Bronchial epithelial cell (primary cell): ENCODE measurements around the gene TXNRD3. TPM values are rescaled to one million over a fixed set of nuclear protein-coding genes. Genes with fewer than 3 reads are reported as not detected.

Experiments used
- DNase-seq: peaks from one replicate; pipeline ENCODE4 v3.0.0-alpha.2; 2010; ENCODE audit warnings: low read depth
- FAIRE-seq: peaks from 2 replicates; lab custom pipeline; 2011; peaks lifted over from hg19 to GRCh38; lab: Jason Lieb, UNC
- H3K27me3 ChIP-seq: 2 replicates; pipeline ENCODE4 v1.5.1; 2011; ENCODE audit warnings: low read length; ENCODE audit not compliant: control insufficient read depth, insufficient read depth
- H3K36me3 ChIP-seq: 2 replicates; pipeline ENCODE4 v1.5.1; 2011; ENCODE audit warnings: low read length; ENCODE audit not compliant: control insufficient read depth, insufficient read depth
- H3K4me3 ChIP-seq: 2 replicates; pipeline ENCODE4 v1.5.1; 2011; ENCODE audit warnings: mild to moderate bottlenecking, low read depth, low read length, control low read depth
- CTCF ChIP-seq: IDR thresholded peaks from 2 replicates; pipeline ENCODE4 v1.5.1; 2011; ENCODE audit warnings: mild to moderate bottlenecking, moderate library complexity, low read length, control low read depth, inconsistent platforms; ENCODE audit not compliant: insufficient read depth, severe bottlenecking
- total RNA-seq: library from RNA; depleted of rRNA; stranded (reverse); fragments of >200 nt; gene quantifications from 2 replicates; pipeline ENCODE4 v1.2.1, GENCODE V29; 2014

Gene TXNRD3
- total RNA-seq, 1 donor from 2014 or later = 10.3 TPM

- TF ChIP-seq CTCF = no peak
- no peak for FAIRE-seq
- H3K4me3 ChIP-seq = no peak overlapping the region
- H3K36me3 ChIP-seq = no peaks in the 10 kb centered on the region
- H3K27me3 ChIP-seq = peaks cover 10% of the 10 kb centered on the region
- DNase-seq = no peak
These were observed 27.1 kb upstream of the TXNRD3 start for GRCh38 chr3:126682009-126682408.

- DNase-seq (no peak), FAIRE-seq (no peak)
- peaks cover 11% of the 10 kb centered on the region for H3K27me3 ChIP-seq
- no peak overlapping the region for H3K4me3 ChIP-seq
- TF ChIP-seq CTCF = no peak
- H3K36me3 ChIP-seq = no peaks in the 10 kb centered on the region
These were observed 25.7 kb upstream of the TXNRD3 start for GRCh38 chr3:126680667-126681055.

- FAIRE-seq = no peak
- no peak for TF ChIP-seq CTCF
These were observed 25.1 kb upstream of the TXNRD3 start for GRCh38 chr3:126679831-126680666.

GRCh38 chr3:126679318-126679751 lies 24.4 kb upstream of the TXNRD3 start:
- no peak overlapping the region for H3K4me3 ChIP-seq
- peaks cover 11% of the 10 kb centered on the region for H3K27me3 ChIP-seq
- peak; percentile 97 for TF ChIP-seq CTCF
- H3K36me3 ChIP-seq = no peaks in the 10 kb centered on the region
- peak; percentile 49 for DNase-seq
- FAIRE-seq = no peak

More at GRCh38 chr3:126679831-126680666, 25.1 kb upstream of the TXNRD3 start:
- Histone ChIP-seq H3K4me3 (no peak overlapping the region), H3K36me3 (no peaks in the 10 kb centered on the region), H3K27me3 (peaks cover 11% of the 10 kb centered on the region)
- no peak for DNase-seq

GRCh38 chr3:126678693-126679317 lies 23.9 kb upstream of the TXNRD3 start:
- no peak for FAIRE-seq
- no peak for TF ChIP-seq CTCF
- DNase-seq = no peak

More at GRCh38 chr3:126678693-126679317, 23.9 kb upstream of the TXNRD3 start:
- Histone ChIP-seq H3K4me3 (no peak overlapping the region), H3K36me3 (no peaks in the 10 kb centered on the region), H3K27me3 (peaks cover 11% of the 10 kb centered on the region)
